ENCODE results near the gene ACRBP.
A peak's percentile ranks its signal among the peaks of the same experiment; 100 is the strongest.

ACRBP gene

DNA sequence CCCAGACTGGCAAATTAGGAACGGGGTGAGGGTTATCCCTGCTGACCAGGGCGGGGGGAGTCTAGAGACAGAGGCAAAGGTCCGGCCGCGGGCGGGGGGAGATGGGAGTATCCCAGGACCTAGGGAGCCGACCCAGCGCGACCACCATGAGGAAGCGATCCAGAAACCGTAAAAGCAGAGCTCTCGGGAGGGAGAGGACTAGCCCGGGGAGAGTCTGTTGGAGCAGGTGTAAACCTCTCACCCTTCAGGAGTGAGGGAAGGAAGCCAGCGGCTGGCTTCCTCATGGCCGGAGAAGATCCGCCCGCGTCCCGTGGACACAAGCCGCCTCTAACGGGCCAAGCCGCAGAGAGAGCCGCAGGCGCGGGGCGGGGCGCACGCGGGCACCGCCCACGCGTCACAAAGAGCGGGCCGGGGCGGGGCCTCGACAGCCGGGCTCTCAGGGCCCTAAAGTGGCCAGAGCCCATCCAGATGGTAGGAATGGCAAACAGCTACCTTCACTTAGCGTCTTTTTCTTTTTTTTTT is at the start of gene ACRBP:
TSS of gene ACRBP (minus strand) at position 350 of the 522 bp plus-strand sequence. CDS start at position 284, 66 bp downstream.
- TF ChIP-seq, protein P1, sequence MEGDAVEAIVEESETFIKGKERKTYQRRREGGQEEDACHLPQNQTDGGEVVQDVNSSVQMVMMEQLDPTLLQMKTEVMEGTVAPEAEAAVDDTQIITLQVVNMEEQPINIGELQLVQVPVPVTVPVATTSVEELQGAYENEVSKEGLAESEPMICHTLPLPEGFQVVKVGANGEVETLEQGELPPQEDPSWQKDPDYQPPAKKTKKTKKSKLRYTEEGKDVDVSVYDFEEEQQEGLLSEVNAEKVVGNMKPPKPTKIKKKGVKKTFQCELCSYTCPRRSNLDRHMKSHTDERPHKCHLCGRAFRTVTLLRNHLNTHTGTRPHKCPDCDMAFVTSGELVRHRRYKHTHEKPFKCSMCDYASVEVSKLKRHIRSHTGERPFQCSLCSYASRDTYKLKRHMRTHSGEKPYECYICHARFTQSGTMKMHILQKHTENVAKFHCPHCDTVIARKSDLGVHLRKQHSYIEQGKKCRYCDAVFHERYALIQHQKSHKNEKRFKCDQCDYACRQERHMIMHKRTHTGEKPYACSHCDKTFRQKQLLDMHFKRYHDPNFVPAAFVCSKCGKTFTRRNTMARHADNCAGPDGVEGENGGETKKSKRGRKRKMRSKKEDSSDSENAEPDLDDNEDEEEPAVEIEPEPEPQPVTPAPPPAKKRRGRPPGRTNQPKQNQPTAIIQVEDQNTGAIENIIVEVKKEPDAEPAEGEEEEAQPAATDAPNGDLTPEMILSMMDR (IDR thresholded peaks at IDR 0.05; ENCODE audit: insufficient read depth, low read length, missing control alignments): no peak
- CTCF ChIA-PET: interaction anchor here (3.6 kb wide), 1 partner anchor 27 kb away, joined by 24 read pairs; no protein-coding TSS in a partner anchor
- DNase-seq (ENCODE audit: low read depth, low spot score): no peak
- peak within 1 kb of the TSS; percentile 37 for H3K4me3 ChIP-seq (ENCODE audit: low read depth, low read length)
- POLR2A ChIA-PET: interaction anchor here (0.5 kb wide), 1 partner anchor 71 kb away, joined by 4 read pairs; no protein-coding TSS in a partner anchor

DNA sequence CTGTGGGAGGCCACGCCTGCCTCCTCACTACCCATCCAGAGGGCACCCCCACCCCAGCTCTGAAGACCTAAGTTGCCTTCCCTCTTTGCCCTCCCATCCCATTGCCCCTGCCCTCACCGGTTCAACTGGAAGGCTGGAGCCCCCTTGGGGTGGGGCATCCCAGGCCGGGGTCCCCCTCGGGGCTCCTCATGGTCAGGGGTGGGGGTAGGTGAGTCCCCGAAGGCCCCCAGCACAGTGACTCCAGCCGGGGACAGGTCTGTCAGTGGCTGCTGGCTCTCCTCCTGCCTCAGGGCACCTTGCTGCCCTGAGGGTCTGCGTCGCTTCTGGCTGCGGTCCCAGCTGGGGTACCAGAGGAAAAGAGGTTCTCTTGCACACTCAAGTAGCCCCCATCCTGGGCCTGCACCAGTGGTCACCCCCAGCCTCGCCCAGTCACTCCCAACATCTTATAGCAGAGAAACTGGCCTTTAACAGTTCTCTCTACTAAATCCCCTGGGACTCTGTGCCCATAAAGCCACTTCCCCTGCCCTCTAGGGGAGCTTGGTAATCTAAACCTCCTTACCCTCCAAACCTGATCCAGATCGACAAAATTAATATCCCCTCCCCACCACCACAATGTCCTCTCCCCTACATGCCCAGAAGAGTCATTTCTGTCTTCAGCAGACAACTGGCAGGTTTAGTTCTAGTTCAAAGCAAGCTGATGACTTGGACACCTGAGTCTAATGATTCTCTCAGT is 48.2 kb upstream of the ACRBP start:
- TF ChIP-seq, protein P1 (IDR thresholded peaks at IDR 0.05; ENCODE audit: insufficient read depth, low read length, missing control alignments): no peak
- no peak for DNase-seq (ENCODE audit: low read depth, low spot score)
- H3K4me3 ChIP-seq (ENCODE audit: low read depth, low read length): no peak overlapping the region
- POLR2A ChIA-PET: no interaction called here
- CTCF ChIA-PET: interaction anchor here (0.8 to 5.8 kb wide), 6 partner anchors 11 to 132 kb away, joined by 3 to 99 read pairs (median 10); no protein-coding TSS in a partner anchor

DNA sequence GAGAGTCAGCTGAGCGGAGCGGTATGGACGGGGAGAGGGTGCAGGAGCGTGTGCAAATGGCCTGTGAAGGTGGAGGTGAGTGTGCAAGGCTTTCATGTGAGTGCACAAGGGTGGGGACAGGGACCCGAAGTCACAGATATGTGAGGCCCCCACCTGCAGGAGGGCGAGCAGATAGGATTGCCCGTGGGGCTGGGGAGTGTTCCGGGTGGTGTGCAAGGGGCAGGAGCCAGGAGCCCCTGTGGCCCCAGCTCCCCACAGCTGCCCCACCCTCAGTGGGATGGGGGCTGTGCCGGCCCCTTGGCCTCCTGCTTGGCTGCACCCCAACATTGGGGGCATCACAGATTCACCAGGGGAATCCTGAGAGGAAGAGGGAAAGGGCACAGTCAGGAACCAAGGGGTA is 47.5 kb upstream of the ACRBP start:
- DNase-seq (ENCODE audit: low read depth, low spot score): no peak
- ChIA-PET CTCF (interaction anchor here (2.6 to 5.8 kb wide), 2 partner anchors 11 to 73 kb away, joined by 11 to 99 read pairs; no protein-coding TSS in a partner anchor), POLR2A (no interaction called here)
- TF ChIP-seq, protein P1 (IDR thresholded peaks at IDR 0.05; ENCODE audit: insufficient read depth, low read length, missing control alignments): no peak
- H3K4me3 ChIP-seq (ENCODE audit: low read depth, low read length): no peak overlapping the region

DNA sequence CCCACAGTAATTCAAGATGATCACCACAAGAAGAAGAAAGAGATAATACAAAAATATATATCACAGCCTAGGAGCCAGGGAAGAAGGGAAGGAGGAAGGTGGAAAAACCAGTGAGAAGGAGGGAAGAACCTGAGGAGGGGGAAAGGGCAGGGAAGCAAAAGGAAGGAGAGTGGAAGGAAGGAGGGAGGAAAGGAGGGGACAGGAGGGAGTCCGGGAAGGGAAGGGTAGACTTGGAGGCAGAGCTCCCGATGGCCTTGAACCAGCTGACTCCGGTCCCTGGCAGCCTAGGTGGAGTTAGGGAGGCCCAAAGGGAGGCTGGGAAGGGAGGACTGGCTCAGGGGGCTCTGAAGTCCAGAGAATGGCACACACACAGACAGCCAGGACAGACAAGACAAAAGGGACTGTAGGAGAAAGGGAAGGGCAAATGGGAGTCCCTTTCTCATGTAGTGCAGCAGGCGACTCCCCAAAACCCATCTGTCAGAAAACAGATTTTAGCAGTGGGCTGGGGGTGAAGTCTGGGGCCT is 46.7 kb upstream of the ACRBP start:
- DNase-seq (ENCODE audit: low read depth, low spot score): no peak
- no peak overlapping the region for H3K4me3 ChIP-seq (ENCODE audit: low read depth, low read length)
- TF ChIP-seq, protein P1 (IDR thresholded peaks at IDR 0.05; ENCODE audit: insufficient read depth, low read length, missing control alignments): no peak
- CTCF ChIA-PET: interaction anchor here (1.3 to 2.6 kb wide), 2 partner anchors 10 to 73 kb away, joined by 4 to 11 read pairs; no protein-coding TSS in a partner anchor
- POLR2A ChIA-PET: no interaction called here

DNA sequence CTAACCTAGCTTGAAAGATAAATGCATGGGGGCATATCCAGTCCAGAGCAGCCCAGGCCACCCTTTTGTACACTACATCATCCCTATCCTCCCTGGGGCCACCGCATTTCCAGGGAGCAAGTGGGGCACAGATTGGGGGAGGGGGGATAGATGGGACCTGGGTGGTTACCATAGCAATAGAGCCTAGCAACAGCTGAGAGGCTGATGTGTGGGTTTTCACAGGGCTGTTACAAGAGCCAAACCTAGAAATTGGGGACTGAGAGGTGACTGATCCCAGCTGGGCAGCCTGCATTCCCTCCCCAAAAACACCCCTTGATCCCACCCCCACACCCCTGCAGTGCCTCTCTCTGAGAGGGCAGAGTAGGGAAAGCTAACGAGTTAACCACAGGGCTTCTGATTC is 45.7 kb upstream of the ACRBP start:
- CTCF ChIA-PET: interaction anchor here (1.2 to 3.0 kb wide), 3 partner anchors 27 to 72 kb away, joined by 3 to 13 read pairs (median 6); partner anchors contain the start of gene MLF2
- no peak for DNase-seq (ENCODE audit: low read depth, low spot score)
- TF ChIP-seq, protein P1 (IDR thresholded peaks at IDR 0.05; ENCODE audit: insufficient read depth, low read length, missing control alignments): no peak
- POLR2A ChIA-PET: no interaction called here
- H3K4me3 ChIP-seq (ENCODE audit: low read depth, low read length): no peak overlapping the region

DNA sequence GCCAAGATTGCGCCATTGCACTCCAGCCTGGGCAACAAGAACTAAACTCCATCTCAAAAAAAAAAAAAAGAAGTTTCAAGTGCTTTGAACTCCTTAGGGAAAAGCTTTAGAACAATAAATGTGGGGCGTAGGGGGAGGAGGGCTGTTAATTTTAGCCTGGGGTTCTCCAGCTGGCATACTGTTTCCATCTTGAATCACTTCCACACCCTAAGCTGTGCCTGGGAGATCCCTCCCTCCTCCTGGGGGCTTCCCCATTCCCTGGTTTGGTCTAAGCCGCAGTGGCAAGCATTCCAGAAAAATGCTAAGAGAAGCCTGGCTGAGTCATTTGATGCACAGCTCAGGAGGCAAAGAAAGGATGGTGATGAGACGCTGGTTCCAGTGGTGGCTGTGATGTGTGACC is 44.2 kb upstream of the ACRBP start:
- H3K4me3 ChIP-seq (ENCODE audit: low read depth, low read length): no peak overlapping the region
- ChIA-PET CTCF (interaction anchor here (0.6 to 3.0 kb wide), 6 partner anchors 8 to 74 kb away, joined by 3 to 13 read pairs (median 4); partner anchors contain the start of gene MLF2), POLR2A (interaction anchor here (0.7 to 1.1 kb wide), 3 partner anchors 130 to 159 kb away, joined by 3 read pairs; partner anchors contain the start of genes GAPDH and GPR162)
- TF ChIP-seq, protein P1 (IDR thresholded peaks at IDR 0.05; ENCODE audit: insufficient read depth, low read length, missing control alignments): no peak
- peak; percentile 63 for DNase-seq (ENCODE audit: low read depth, low spot score)

Measured in AG04449 (cell line).